Liver (tissue), 9 donors: Measurements from ENCODE around the gene OR2A42. TPM values are rescaled to one million over a fixed set of nuclear protein-coding genes. Genes with fewer than 3 reads are reported as not detected.
"Not testable (repeated sequence)": the region's sequence is repeated elsewhere in the genome, so short reads cannot be mapped to it uniquely, and the experiment has no call there.

ENCODE experiments used
- DNase-seq: peaks from one replicate; pipeline ENCODE4 v3.0.0-alpha.2; 2017; ENCODE audit warnings: low spot score
- H3K27ac ChIP-seq, 2 donors: one replicate each; pipeline ENCODE4 v1.7.0; 2013; ENCODE audit warnings: inconsistent platforms in 2 of 2, low read length in 2 of 2, control low read depth in 1 of 2, low read depth in 1 of 2, mild to moderate bottlenecking in 1 of 2
- H3K27me3 ChIP-seq, 4 donors: one replicate each; pipeline versions ENCODE4 v1.6.1 to v1.7.0; 2013; ENCODE audit warnings: low read length in 3 of 4, inconsistent platforms in 1 of 4, mild to moderate bottlenecking in 1 of 4, moderate library complexity in 1 of 4; ENCODE audit not compliant: control insufficient read depth in 4 of 4, insufficient read depth in 4 of 4
- H3K36me3 ChIP-seq, 4 donors: one replicate each; pipeline versions ENCODE4 v1.6.1 to v1.7.0; 2013; ENCODE audit warnings: low read length in 3 of 4, mild to moderate bottlenecking in 3 of 4, low read depth in 1 of 4, moderate library complexity in 1 of 4; ENCODE audit not compliant: control insufficient read depth in 4 of 4, insufficient read depth in 3 of 4
- H3K4me1 ChIP-seq, 4 donors: one replicate each; pipeline versions ENCODE4 v1.6.1 to v1.7.0; 2013; ENCODE audit warnings: low read length in 3 of 4, mild to moderate bottlenecking in 3 of 4, moderate library complexity in 1 of 4; ENCODE audit not compliant: control insufficient read depth in 4 of 4, insufficient read depth in 4 of 4
- H3K4me3 ChIP-seq, 3 donors: one replicate each; pipeline versions ENCODE4 v1.6.1 to v1.7.0; 2013; ENCODE audit warnings: low read length in 3 of 3, control low read depth in 1 of 3, low read depth in 1 of 3, mild to moderate bottlenecking in 1 of 3
- H3K9ac ChIP-seq, 2 donors: one replicate each; pipeline ENCODE4 v1.7.0; 2013; ENCODE audit warnings: low read length in 2 of 2, mild to moderate bottlenecking in 2 of 2, moderate library complexity in 2 of 2, control low read depth in 1 of 2, low read depth in 1 of 2
- H3K9me3 ChIP-seq, 4 donors: one replicate each; pipeline versions ENCODE4 v1.6.1 to v1.7.0; 2013; ENCODE audit warnings: low read length in 3 of 4; ENCODE audit not compliant: control insufficient read depth in 4 of 4
- WGBS: extraction: QIAGEN DNeasy Blood & Tissue Kit; methylation state at CpG from one replicate; pipeline ENCODE4 v1.1.7; 2013; 5-methylcytosine and 5-hydroxymethylcytosine counted together
- polyA plus RNA-seq, 2 donors: library from polyadenylated mRNA; stranded (reverse) in 1 of 2; unstranded in 1 of 2; fragments of 200-250 nt in 1 of 2; fragments of >200 nt in 1 of 2; fragmentation: Nextera tagmentation in 1 of 2; extraction: Ambion mirVana in 1 of 2; gene quantifications; one replicate each; pipeline versions ENCODE4 v1.2.1 to v1.2.3, GENCODE V29; 2013 to 2015
- total RNA-seq, 2 donors: library from RNA; depleted of rRNA; stranded (reverse); fragments of >200 nt; gene quantifications; one replicate each; pipeline ENCODE4 v1.2.3, GENCODE V29; 2014
- donor health status: healthy.
- donor health status: healthy.
- donor health status: healthy.
- donor health status: healthy.
- donor health status: healthy.

The OR2A42 gene, protein sequence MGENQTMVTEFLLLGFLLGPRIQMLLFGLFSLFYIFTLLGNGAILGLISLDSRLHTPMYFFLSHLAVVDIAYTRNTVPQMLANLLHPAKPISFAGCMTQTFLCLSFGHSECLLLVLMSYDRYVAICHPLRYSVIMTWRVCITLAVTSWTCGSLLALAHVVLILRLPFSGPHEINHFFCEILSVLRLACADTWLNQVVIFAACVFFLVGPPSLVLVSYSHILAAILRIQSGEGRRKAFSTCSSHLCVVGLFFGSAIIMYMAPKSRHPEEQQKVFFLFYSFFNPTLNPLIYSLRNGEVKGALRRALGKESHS
- total RNA-seq = not detected
- not detected for polyA plus RNA-seq

DNA sequence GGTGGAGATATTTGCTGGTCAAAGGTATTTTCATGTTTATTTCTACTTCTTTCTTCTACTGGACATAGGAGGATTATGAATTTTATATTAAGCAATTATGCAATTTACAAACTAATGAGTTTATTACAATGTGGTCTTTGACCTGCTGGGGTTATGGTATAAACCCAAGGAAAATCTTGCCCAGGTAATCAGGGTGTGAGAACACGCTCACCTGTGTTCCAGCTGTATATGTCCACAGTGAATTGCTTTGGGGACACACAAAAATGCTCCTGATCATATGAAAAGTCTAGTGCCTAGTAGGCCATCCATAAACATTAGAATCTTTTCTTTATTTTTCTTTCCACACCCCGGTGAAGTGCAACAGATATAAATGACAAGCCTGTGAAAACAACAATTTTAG, at the start of gene OR2A42:
OR2A42 (minus strand) TSS at position 241 of the 400 bp plus-strand sequence. CDS start 6,762 bp downstream, outside the sequence.
- not testable (repeated sequence) for H3K27ac ChIP-seq, H3K4me1 ChIP-seq, H3K36me3 ChIP-seq, DNase-seq, H3K4me3 ChIP-seq, H3K9me3 ChIP-seq, H3K9ac ChIP-seq, H3K27me3 ChIP-seq
- 88% methylated on average over 1 of the region's 2 CpGs for WGBS

- not testable (repeated sequence) for H3K9me3 ChIP-seq, H3K36me3 ChIP-seq, H3K4me1 ChIP-seq, H3K27me3 ChIP-seq, H3K9ac ChIP-seq, DNase-seq, H3K27ac ChIP-seq, H3K4me3 ChIP-seq
- no CpG with 5 or more reads among the region's 3 CpGs for WGBS
Observed at GRCh38 chr7:144287171-144287784, 47.9 kb upstream of the OR2A42 start.

- not testable (repeated sequence) for H3K9me3 ChIP-seq, H3K4me3 ChIP-seq, H3K27me3 ChIP-seq, H3K36me3 ChIP-seq, DNase-seq, H3K4me1 ChIP-seq, H3K27ac ChIP-seq, H3K9ac ChIP-seq
- WGBS = no CpG with 5 or more reads among the region's 6 CpGs
Observed at GRCh38 chr7:144283716-144284115, 44.3 kb upstream of the OR2A42 start.

DNA sequence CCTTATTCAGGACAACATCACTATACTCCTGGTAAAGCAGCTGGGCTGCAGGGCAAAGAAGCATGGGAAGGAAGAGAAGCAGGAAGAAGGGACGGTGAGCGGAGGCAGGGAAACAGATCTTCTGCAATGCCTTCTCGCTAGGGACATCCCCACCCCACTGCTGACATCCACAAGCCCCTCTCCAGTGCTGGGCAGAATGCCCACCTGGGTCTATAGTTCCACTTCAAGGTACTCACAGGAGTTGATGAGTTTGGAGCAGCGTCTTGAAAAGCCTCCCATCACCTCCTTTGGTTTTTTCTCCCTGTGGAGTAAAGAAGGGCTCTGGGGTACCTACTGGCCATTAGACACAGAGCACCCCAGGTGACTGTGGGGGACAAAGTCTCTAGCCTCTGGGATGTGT, 43.1 kb upstream of the OR2A42 start:
- H3K36me3 ChIP-seq, H3K4me1 ChIP-seq, DNase-seq, H3K4me3 ChIP-seq, H3K27me3 ChIP-seq, H3K27ac ChIP-seq, H3K9ac ChIP-seq, H3K9me3 ChIP-seq: not testable (repeated sequence)
- 96% methylated on average over 2 of the region's 4 CpGs for WGBS

DNA sequence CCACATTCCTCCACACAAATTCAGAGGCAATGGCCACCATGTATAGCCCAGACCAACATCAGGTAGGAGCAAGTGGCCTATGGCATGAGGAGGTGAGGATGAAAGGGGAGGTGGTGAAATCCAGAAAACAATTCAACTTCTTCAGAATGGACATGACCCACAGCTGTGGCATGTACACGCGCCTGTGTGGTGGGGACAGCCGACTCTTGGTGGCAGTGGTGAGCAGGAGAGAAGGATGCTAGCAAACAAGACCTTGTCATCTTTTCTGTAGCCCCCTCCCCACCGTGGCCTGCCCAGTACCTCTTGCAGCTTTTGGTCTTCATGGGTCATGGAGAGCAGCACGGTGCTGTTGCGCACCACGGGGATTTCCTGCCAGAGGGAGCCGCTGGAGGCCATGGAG, 42.6 kb upstream of the OR2A42 start:
- not testable (repeated sequence) for H3K9me3 ChIP-seq, H3K4me1 ChIP-seq, H3K27me3 ChIP-seq, H3K9ac ChIP-seq, DNase-seq, H3K36me3 ChIP-seq, H3K27ac ChIP-seq, H3K4me3 ChIP-seq
- no CpG with 5 or more reads among the region's 8 CpGs for WGBS

DNA sequence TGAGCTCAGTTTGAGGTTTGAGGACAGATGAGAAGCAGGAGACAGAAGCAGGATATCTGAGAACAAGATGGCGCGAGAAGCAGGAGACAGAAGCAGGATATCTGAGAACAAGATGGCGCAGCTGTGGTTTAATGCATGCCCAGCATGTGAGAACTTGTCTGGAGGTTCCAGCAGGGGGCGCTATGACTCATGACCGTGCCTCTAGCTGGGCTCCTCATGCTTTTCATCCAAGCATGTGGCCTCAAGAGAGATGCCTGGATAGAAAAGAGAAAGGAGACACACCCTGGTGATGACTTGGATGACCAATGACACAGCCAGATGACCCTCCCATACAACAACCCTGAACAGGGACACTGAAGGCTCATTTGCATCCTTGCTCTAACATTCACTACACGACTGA, 40.6 kb upstream of the OR2A42 start:
- not testable (repeated sequence) for H3K9ac ChIP-seq, DNase-seq
- over 99% methylated on average over 3 of the region's 6 CpGs for WGBS

DNA sequence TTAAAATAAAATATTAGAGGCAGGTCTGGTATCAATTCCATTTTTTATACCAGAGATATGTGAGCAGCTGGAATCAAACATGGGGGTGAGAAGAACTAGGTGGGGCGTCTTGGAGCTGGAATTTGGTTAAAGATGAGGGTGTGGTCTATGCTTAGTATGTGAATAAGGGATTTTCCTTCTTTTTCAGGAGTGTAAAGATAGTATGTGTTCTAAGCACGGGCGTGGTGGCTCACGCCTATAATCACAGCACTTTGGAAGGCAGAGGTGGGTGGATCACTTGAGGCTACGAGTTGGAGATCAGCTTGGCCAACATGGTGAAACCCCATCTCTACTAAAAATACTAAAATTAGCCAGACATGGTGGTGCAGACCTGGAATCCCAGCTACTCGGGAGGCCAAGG, 35.9 kb upstream of the OR2A42 start:
- not testable (repeated sequence) for H3K4me1 ChIP-seq, H3K27me3 ChIP-seq, H3K9me3 ChIP-seq, H3K27ac ChIP-seq, DNase-seq, H3K4me3 ChIP-seq, H3K36me3 ChIP-seq, H3K9ac ChIP-seq
- WGBS = 93% methylated on average over 4 of the region's 6 CpGs

More for the DNA sequence above, 40.6 kb upstream of the OR2A42 start:
- not testable (repeated sequence) for H3K4me1 ChIP-seq, H3K27ac ChIP-seq, H3K4me3 ChIP-seq, H3K36me3 ChIP-seq, H3K9me3 ChIP-seq, H3K27me3 ChIP-seq

GRCh38 chr7:144269188-144269587, 29.8 kb upstream of the OR2A42 start, which contains the start of gene CTAGE8:
TSS of gene CTAGE8 (minus strand) at chr7:144269288. CDS start at chr7:144269250, 38 bp downstream.
- H3K27ac ChIP-seq, H3K27me3 ChIP-seq, H3K4me1 ChIP-seq, H3K4me3 ChIP-seq, H3K36me3 ChIP-seq, H3K9me3 ChIP-seq, DNase-seq, H3K9ac ChIP-seq: not testable (repeated sequence)
- no CpG with 5 or more reads among the region's 19 CpGs for WGBS
